Gastroesophageal sphincter (tissue), 3 donors: ENCODE data around the gene GRK5.

Source experiments
- CTCF ChIP-seq, 4 experiments: fragments of 200-600 bp in 2 of 4; fragments of 450-650 bp in 2 of 4; sonication (generic) in 1 of 4; IDR thresholded peaks; one replicate each; pipeline ENCODE4 v1.5.1; 2017 to 2019; ENCODE audit warnings: antibody characterized with exemption in 4 of 4, mild to moderate bottlenecking in 2 of 4, moderate library complexity in 2 of 4
- POLR2A ChIP-seq, 2 donors: fragments of 450-650 bp; IDR thresholded peaks; one replicate each; pipeline ENCODE4 v1.6.1; 2017; ENCODE audit warnings: antibody characterized with exemption in 2 of 2, mild to moderate bottlenecking in 2 of 2, moderate library complexity in 1 of 2

GRCh38 chr10:119386666-119387065 is 179.3 kb downstream of the GRK5 start:
- TF ChIP-seq POLR2A (IDR thresholded peaks at IDR 0.05) (no peak), CTCF (IDR thresholded peaks at IDR 0.05) (no peak)
